Measurements from ENCODE around the gene PRODH. TPM values are rescaled to one million over a fixed set of nuclear protein-coding genes. Genes with fewer than 3 reads are reported as not detected.
"Not testable (repeated sequence)": the region's sequence is repeated elsewhere in the genome, so short reads cannot be mapped to it uniquely, and the experiment has no call there.

Gene PRODH
- total RNA-seq, 1 experiment from 2014 or later: not detected

GRCh38 chr22:18970176-18970947 is 34.3 kb upstream of the PRODH start:
- Histone ChIP-seq H3K9me3 (no peaks in the 10 kb centered on the region), H3K4me3 (peak overlapping the region; percentile 51), H3K36me3 (no peaks in the 10 kb centered on the region), H3K27me3 (no peaks in the 10 kb centered on the region)
- peak; percentile 23 for DNase-seq

DNA sequence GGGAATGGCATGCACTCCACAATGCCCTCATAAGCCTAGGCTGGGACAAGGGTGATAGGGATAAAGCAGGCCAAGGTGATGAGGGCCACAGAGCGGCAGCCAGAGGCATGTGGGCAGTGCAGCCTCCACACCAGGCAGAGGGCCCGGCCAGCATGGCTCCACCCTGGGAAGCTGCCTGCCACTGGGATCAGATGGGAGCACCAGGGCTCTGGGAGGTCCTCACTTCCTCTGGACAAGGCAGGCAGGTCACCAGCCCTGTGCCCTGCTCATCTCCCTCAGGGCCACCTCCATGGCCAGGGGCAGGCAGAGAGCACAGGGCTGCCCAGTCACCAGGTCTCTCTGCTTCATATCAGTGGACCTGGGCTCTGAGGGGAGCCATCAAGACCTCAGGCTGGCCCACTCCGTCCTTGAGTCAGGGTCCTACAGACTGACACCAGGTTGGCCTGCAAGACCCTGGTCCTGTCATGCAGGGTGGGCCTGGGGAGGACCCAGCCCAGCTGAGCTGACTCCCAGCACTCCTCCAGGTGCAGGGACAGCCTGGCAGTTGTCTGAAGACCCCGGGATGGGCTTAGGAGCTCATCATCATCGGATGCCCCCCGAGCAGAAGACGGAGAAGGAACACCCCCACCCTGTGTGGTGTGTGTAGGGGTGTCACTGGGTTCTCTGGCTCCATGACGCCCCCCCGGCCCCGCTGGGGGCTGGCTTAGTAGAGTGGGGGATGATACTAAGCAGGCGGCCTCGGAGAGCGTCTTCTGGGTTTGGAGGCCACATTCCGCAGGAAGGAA is 33.3 kb upstream of the PRODH start:
- not testable (repeated sequence) for H3K27me3 ChIP-seq, H3K9me3 ChIP-seq, H3K4me3 ChIP-seq, H3K36me3 ChIP-seq, DNase-seq

GRCh38 chr22:18968011-18968749 is 32.1 kb upstream of the PRODH start:
- H3K4me3 ChIP-seq: no peak overlapping the region
- no peaks in the 10 kb centered on the region for H3K9me3 ChIP-seq
- no peak for DNase-seq
- no peaks in the 10 kb centered on the region for H3K36me3 ChIP-seq
- H3K27me3 ChIP-seq: no peaks in the 10 kb centered on the region

GRCh38 chr22:18967391-18968010 is 31.4 kb upstream of the PRODH start:
- not testable (repeated sequence) for H3K27me3 ChIP-seq, H3K36me3 ChIP-seq, H3K4me3 ChIP-seq, H3K9me3 ChIP-seq
- DNase-seq: peak; percentile 67

DNA sequence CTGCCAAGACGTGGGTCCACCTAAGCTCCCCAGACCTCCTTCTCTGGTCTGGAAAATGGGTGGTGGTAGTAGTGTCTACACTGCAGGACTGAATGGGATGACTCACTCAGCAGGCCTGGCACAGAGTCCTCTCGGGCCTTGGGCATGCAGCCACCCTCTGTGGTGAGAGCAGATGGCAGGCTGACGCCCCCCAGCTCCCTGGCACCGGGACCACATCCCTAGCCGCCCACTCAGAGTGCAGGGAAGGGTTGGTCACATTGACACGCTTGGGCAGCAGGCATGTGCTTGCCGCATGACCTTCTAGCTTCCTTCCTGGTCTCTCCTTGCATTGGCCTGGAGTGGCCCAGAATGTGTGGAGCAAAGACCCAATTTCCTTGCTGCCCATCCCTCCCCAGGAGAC is 30.7 kb upstream of the PRODH start:
- Histone ChIP-seq H3K27me3 (no peaks in the 10 kb centered on the region), H3K9me3 (no peaks in the 10 kb centered on the region), H3K4me3 (no peak overlapping the region), H3K36me3 (no peaks in the 10 kb centered on the region)
- peak; percentile 77 for DNase-seq

DNA sequence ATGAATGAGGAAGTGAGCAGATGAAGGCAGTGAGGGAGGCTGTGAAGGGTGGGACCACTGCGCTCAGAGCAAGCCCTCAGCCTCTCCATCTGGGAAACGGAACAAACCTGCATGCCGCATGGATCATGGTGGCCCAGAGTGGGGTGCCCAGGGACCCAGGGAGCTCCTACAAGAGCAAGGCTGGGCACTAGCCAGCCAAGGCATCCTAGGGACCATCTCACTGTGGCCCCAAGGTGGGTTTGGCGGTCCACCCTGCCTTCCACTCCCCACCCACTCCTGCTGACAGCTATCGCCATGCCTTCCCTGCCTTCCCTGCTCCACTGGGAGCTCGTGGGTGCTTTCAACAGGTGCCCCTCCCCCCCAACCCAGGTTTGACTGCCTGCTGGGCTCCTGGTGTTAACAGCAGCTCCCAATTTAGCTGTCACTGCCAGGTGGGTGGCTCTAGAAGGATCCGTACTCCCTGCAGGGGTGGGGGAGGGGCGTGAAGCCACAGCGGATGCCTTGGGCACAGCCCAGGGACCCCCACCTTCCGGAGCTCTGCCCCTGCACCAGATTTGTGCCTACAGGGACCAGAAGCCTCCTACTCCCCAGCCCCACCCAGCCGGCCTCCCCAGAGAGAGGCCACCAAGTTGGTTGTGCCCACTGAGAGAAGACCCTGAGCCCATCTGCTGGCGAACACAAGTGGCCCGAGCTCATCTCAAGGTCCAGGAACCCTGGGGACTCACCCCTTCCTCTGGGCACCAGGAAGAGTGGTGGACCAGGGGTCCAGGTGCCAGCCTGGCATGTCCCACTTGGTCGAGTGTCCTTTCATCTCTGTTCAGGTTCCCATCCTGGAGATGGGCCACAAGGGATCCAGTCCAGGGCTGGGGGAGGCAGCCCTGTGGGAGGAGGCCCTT is 29.7 kb upstream of the PRODH start:
- Histone ChIP-seq H3K9me3 (no peaks in the 10 kb centered on the region), H3K27me3 (no peaks in the 10 kb centered on the region), H3K36me3 (no peaks in the 10 kb centered on the region), H3K4me3 (no peak overlapping the region)
- no peak for DNase-seq

DNA sequence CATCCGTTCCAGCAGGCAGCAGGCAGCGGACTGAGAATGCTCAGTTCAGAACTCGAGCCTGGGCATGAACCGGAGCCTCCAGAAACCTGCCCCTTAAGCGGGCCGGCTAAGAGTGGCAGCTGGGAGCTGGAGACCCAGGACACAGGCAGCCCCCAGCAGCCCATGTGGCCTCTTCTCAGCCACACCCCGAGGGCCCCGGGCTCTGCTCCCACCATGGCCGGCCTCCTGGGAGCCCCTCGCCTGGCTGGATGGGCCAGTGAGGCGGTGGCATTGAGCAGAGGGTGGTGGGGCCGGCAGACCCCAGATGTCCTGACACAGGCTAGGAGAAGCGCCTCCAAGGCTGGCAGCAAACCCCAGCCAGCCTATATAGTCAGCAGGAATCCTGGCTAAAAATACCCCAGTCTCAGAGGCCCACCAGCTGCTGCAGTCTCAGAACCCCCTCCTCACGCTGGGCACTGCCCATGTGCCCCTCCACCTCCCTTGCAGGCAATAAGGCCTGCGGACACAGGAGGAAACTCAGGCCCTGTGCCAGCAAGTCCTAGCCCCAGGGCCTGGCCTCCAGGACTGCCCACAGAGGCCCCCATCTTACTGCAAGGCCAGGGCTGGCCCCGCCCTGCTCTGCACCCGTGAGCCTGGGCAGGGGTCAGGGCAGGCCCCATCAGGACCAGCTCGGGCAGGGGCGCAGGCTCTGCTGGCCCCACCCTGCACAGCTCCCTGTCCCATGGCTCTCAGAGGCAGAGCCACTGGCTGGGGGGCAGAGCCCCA is 28.6 kb upstream of the PRODH start:
- not testable (repeated sequence) for H3K27me3 ChIP-seq, H3K4me3 ChIP-seq, DNase-seq

GRCh38 chr22:18964051-18964450 is 28.0 kb upstream of the PRODH start:
- not testable (repeated sequence) for H3K36me3 ChIP-seq, DNase-seq, H3K27me3 ChIP-seq, H3K4me3 ChIP-seq, H3K9me3 ChIP-seq

More for the DNA sequence above, 28.6 kb upstream of the PRODH start:
- not testable (repeated sequence) for H3K9me3 ChIP-seq, H3K36me3 ChIP-seq

DNA sequence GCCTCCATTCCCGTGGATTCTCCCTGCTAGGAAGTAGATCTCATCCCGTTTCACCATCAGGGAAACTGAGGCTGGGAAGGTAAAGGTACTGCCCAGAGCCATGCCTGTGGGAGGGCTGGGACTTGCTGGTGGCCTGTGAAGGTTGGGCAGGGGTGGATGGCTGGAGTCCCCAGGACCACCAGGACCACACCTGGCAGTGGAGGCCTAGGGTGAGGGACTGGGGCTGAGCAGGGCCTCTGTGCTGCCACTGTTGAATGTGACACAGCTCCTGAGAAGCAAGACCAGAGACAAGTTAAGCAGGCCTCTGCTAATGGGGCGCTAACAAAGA is 26.2 kb upstream of the PRODH start:
- no peak for DNase-seq
- H3K4me3 ChIP-seq: no peak overlapping the region
- H3K9me3 ChIP-seq: no peaks in the 10 kb centered on the region
- no peaks in the 10 kb centered on the region for H3K36me3 ChIP-seq
- no peaks in the 10 kb centered on the region for H3K27me3 ChIP-seq

DNA sequence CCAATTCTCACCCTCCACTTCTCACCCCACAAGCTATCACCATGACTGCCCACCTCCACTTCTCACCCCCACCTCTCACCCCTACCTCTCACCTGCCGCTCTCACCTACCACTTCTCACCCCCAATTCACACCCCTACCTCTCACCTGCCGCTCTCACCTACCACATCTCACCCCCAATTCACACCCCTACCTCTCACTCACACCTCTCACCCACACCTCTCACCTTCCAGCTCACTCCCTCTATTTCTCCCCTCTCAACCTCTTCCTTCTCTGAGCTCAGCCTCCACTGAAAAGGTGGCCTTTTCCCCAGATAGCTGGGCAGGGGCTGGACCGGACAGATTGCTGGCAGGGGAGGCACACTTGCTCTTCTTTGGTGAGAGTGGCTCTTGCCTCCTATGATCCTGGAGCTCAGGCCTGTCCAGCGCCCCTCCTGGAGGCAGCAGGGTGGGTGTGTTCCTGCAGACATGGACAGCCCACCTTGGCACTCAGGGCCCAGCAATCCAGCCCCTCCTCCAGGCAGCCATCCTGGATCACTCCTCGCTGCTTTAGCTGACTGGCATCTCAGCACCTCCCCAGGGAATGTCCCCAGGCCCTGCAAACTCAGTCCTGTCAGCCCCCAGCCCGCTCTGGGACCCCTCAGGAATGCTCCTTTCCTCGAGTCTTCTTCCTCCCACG is 25.7 kb upstream of the PRODH start:
- not testable (repeated sequence) for H3K4me3 ChIP-seq, H3K36me3 ChIP-seq, H3K27me3 ChIP-seq, H3K9me3 ChIP-seq, DNase-seq

DNA sequence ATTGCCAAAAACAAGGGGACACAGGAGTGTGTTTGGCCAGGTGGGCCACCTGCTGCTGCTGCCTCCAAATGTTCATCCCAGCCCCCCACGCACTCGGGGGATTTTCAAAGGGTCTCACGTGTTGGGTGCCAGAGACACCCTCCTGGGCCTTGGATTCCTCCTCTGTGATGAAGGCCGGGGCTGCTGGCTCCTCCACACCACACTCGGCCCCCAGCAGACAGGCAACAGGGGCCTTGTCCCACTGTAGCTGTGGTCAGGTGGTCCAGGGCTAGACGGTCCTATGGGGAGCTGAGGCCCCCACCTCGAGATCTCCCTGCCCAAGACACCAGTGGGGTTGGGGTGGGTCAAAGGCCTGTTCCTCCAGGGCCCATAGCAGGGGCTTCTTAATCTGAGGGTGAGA is 25.1 kb upstream of the PRODH start:
- not testable (repeated sequence) for H3K27me3 ChIP-seq, DNase-seq

GRCh38 chr22:18960166-18960820 is 24.2 kb upstream of the PRODH start:
- not testable (repeated sequence) for H3K27me3 ChIP-seq, DNase-seq, H3K9me3 ChIP-seq, H3K36me3 ChIP-seq, H3K4me3 ChIP-seq

More for the DNA sequence above, 25.1 kb upstream of the PRODH start:
- H3K36me3 ChIP-seq, H3K4me3 ChIP-seq, H3K9me3 ChIP-seq: not testable (repeated sequence)

- H3K36me3 ChIP-seq, H3K9me3 ChIP-seq, H3K4me3 ChIP-seq, H3K27me3 ChIP-seq, DNase-seq: not testable (repeated sequence)
These were observed 23.6 kb upstream of the PRODH start for GRCh38 chr22:18959741-18960140.

DNA sequence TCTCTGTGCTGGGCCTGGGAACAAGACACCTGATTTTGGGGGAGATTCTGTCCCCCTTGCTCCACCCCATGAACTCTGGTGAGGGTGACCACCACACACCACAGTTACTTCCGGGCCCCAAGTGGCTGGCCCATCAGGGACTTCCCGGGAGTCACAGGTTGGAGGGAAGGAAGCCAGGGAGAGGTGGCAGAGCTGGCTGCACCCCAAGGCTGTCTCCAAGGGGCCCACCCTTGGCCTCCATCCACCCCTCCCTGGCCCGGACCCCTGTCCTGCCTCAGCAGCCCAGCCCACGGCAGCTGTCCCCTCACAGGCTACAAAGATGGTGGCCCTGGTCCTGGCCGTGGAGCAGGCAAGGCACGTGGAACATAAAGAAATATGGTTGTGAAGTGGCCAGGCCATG is 23.2 kb upstream of the PRODH start:
- not testable (repeated sequence) for H3K9me3 ChIP-seq, H3K36me3 ChIP-seq, DNase-seq, H3K27me3 ChIP-seq, H3K4me3 ChIP-seq

GRCh38 chr22:18958738-18959137 is 22.6 kb upstream of the PRODH start:
- not testable (repeated sequence) for DNase-seq, H3K27me3 ChIP-seq

More at GRCh38 chr22:18958738-18959137, 22.6 kb upstream of the PRODH start:
- not testable (repeated sequence) for H3K36me3 ChIP-seq, H3K4me3 ChIP-seq, H3K9me3 ChIP-seq

Measured in MG63 (cell line).